ENCODE results near the gene TRPV6.

DNA sequence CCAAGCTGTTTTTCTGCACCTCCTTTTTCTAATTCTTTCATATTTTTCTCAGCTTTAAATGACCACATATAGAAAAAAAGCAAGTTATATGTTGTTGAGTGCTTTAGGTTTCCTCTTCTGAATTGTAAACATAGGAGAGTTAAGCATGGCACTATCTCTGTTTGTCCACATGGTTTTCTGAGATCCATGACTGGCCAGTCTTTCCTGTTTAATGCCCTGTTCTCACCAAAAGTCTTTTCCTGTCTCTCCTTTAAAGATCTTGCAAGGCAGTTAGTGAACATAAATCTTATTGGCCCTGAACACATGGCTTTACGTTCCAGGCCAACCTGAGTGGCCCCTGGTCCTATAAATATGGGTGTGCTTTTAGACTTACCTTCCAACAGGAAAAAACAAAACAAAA is 28.6 kb upstream of the TRPV6 start:
- TF ChIP-seq, protein P1, sequence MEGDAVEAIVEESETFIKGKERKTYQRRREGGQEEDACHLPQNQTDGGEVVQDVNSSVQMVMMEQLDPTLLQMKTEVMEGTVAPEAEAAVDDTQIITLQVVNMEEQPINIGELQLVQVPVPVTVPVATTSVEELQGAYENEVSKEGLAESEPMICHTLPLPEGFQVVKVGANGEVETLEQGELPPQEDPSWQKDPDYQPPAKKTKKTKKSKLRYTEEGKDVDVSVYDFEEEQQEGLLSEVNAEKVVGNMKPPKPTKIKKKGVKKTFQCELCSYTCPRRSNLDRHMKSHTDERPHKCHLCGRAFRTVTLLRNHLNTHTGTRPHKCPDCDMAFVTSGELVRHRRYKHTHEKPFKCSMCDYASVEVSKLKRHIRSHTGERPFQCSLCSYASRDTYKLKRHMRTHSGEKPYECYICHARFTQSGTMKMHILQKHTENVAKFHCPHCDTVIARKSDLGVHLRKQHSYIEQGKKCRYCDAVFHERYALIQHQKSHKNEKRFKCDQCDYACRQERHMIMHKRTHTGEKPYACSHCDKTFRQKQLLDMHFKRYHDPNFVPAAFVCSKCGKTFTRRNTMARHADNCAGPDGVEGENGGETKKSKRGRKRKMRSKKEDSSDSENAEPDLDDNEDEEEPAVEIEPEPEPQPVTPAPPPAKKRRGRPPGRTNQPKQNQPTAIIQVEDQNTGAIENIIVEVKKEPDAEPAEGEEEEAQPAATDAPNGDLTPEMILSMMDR (IDR thresholded peaks at IDR 0.05) = no peak
- TF ChIP-seq ZFX (IDR thresholded peaks at IDR 0.05; ENCODE audit: borderline replicate concordance) = no peak
